ENCODE data around the gene GIMAP8.

- no peak for TF ChIP-seq CTCF (IDR thresholded peaks at IDR 0.05; ENCODE audit: control extremely low read depth in 1 of 3, insufficient read depth in 1 of 3, low read depth in 1 of 3, low read length in 3 of 3)
- TF ChIP-seq SIX5 (IDR thresholded peaks at IDR 0.05; ENCODE audit: low read depth, low read length): no peak
- no peak for TF ChIP-seq NRF1 (IDR thresholded peaks at IDR 0.05; ENCODE audit: low read depth, low read length)
- no peak for TF ChIP-seq RNF2 (IDR thresholded peaks at IDR 0.05; ENCODE audit: borderline replicate concordance, low read depth, low read length, missing control alignments, poor library complexity, severe bottlenecking)
- no peak for TF ChIP-seq ZNF274 (IDR thresholded peaks at IDR 0.05; ENCODE audit: borderline replicate concordance, extremely low read depth, low read length)
- no peak for TF ChIP-seq EP300 (IDR thresholded peaks at IDR 0.05; ENCODE audit: borderline replicate concordance in 1 of 2, low read depth in 2 of 2, low read length in 2 of 2)
- no peak for TF ChIP-seq POLR2A (IDR thresholded peaks at IDR 0.05; ENCODE audit: control extremely low read depth in 1 of 2, low read depth in 2 of 2, low read length in 2 of 2)
- no peak for TF ChIP-seq RAD21 (IDR thresholded peaks at IDR 0.05 in 1 of 2, conservative IDR thresholded peaks at IDR 0.05 in 1 of 2; ENCODE audit: low read depth in 2 of 2, low read length in 2 of 2)
- no peak for TF ChIP-seq KDM1A (IDR thresholded peaks at IDR 0.05; ENCODE audit: borderline replicate concordance, low read length)
Observed at GRCh38 chr7:150503155-150503554, 52.7 kb downstream of the GIMAP8 start.

All from H1 (cell line).